IMR-90 (cell line): ENCODE measurements around the gene PTPRN2. TPM values are rescaled to one million over a fixed set of nuclear protein-coding genes. Genes with fewer than 3 reads are reported as not detected.

Source experiments
- ATAC-seq: fragments of 200-7000 bp; cut with Tn5 transposase; 2 replicates; pipeline ENCODE4 v1.9.1; 2020; ENCODE audit warnings: low read depth, mild to moderate bottlenecking, moderate library complexity
- BruUV-seq: library from RNA; stranded (reverse); fragments of 400-500 nt; replicated peaks from 2 replicates; lab custom pipeline; 2021; lab: Mats Ljungman, UMichigan
- CTCF ChIA-PET: fragments of 300-600 bp; formaldehyde crosslinking; extraction: SDS; loops from one replicate; lab custom pipeline; 2021; ENCODE audit warnings: antibody characterized with exemption; lab: Yijun Ruan, JAX
- POLR2A ChIA-PET: fragments of 300-600 bp; sonication (Branson Sonifier 250); formaldehyde crosslinking; loops from one replicate; lab custom pipeline; 2022; ENCODE audit warnings: antibody characterized with exemption; ENCODE audit not compliant: unreplicated experiment; lab: Charles Lee
- DNase-seq: peaks from one replicate; pipeline ENCODE4 v3.0.0; 2013
- H2AFZ ChIP-seq: replicated peaks from 2 replicates; pipeline ENCODE3; 2013; ENCODE audit warnings: low read length, mild to moderate bottlenecking; ENCODE audit not compliant: poor library complexity
- H2AK5ac ChIP-seq: 2 replicates; pipeline ENCODE4 v1.6.1; 2013; ENCODE audit warnings: low read depth, low read length, inconsistent platforms
- H2AK9ac ChIP-seq: replicated peaks from 2 replicates; pipeline ENCODE3; 2013; ENCODE audit warnings: mild to moderate bottlenecking, low read depth, low read length, moderate library complexity; ENCODE audit not compliant: poor library complexity
- H2BK120ac ChIP-seq: 2 replicates; pipeline ENCODE4 v1.6.1; 2013; ENCODE audit warnings: low read depth, low read length, inconsistent platforms
- H2BK15ac ChIP-seq: 3 replicates; pipeline ENCODE4 v1.6.1; 2013; ENCODE audit warnings: low read depth, low read length, inconsistent platforms
- H2BK20ac ChIP-seq: 2 replicates; pipeline ENCODE4 v1.6.1; 2013; ENCODE audit warnings: low read depth, mild to moderate bottlenecking, inconsistent platforms, low read length, moderate library complexity
- H2BK5ac ChIP-seq: 2 replicates; pipeline ENCODE4 v1.6.1; 2013; ENCODE audit warnings: mild to moderate bottlenecking, low read depth, low read length, inconsistent platforms; ENCODE audit not compliant: poor library complexity, severe bottlenecking
- H3K14ac ChIP-seq: replicated peaks from 2 replicates; pipeline ENCODE4 v1.6.1; 2013; ENCODE audit warnings: low read depth, low read length, inconsistent platforms
- H3K18ac ChIP-seq: 2 replicates; pipeline ENCODE4 v1.6.1; 2013; ENCODE audit warnings: low read depth, low read length, control low read depth
- H3K23ac ChIP-seq: 2 replicates; pipeline ENCODE4 v1.6.1; 2013; ENCODE audit warnings: low read depth, low read length, inconsistent platforms
- H3K27ac ChIP-seq: 2 replicates; pipeline ENCODE4 v1.5.1; 2013; ENCODE audit warnings: mild to moderate bottlenecking, control low read depth, low read length; ENCODE audit not compliant: insufficient read depth
- H3K27me3 ChIP-seq: 2 replicates; pipeline ENCODE4 v1.6.1; 2013; ENCODE audit warnings: low read length; ENCODE audit not compliant: control insufficient read depth, insufficient read depth
- H3K36me3 ChIP-seq: 2 replicates; pipeline ENCODE4 v1.6.1; 2013; ENCODE audit warnings: low read length, mixed read lengths; ENCODE audit not compliant: control insufficient read depth, insufficient read depth
- H3K4ac ChIP-seq: 2 replicates; pipeline ENCODE4 v1.6.1; 2013; ENCODE audit warnings: low read depth, low read length, inconsistent platforms
- H3K4me1 ChIP-seq: 2 replicates; pipeline ENCODE4 v1.6.1; 2013; ENCODE audit warnings: low read length, mixed read lengths; ENCODE audit not compliant: control insufficient read depth, insufficient read depth
- H3K4me2 ChIP-seq: 2 replicates; pipeline ENCODE4 v1.6.1; 2013; ENCODE audit warnings: low read depth, mild to moderate bottlenecking, control low read depth, low read length, moderate library complexity
- H3K4me3 ChIP-seq: 2 replicates; pipeline ENCODE4 v1.5.1; 2013; ENCODE audit warnings: low read depth, mild to moderate bottlenecking, control low read depth, low read length, moderate library complexity; ENCODE audit not compliant: insufficient read depth
- H3K56ac ChIP-seq: 2 replicates; pipeline ENCODE4 v1.6.1; 2013; ENCODE audit warnings: low read length, inconsistent platforms; ENCODE audit not compliant: insufficient read depth; ENCODE audit errors: extremely low read depth
- H3K79me1 ChIP-seq, 2 experiments: 2 replicates each; pipeline ENCODE4 v1.6.1; 2013; ENCODE audit warnings: low read length in 2 of 2, inconsistent platforms in 1 of 2, low read depth in 1 of 2
- H3K9ac ChIP-seq: 2 replicates; pipeline ENCODE4 v1.6.1; 2013; ENCODE audit warnings: low read depth, low read length, control low read depth
- H3K9me1 ChIP-seq: 2 replicates; pipeline ENCODE4 v1.6.1; 2013; ENCODE audit warnings: low read length, inconsistent platforms; ENCODE audit not compliant: insufficient read depth
- H3K9me3 ChIP-seq: 2 replicates; pipeline ENCODE4 v1.6.1; 2013; ENCODE audit warnings: low read length; ENCODE audit not compliant: control insufficient read depth, insufficient read depth
- H4K20me1 ChIP-seq: 2 replicates; pipeline ENCODE4 v1.6.1; 2013; ENCODE audit warnings: low read length, inconsistent platforms; ENCODE audit not compliant: insufficient read depth
- H4K5ac ChIP-seq: 2 replicates; pipeline ENCODE4 v1.6.1; 2013; ENCODE audit warnings: mild to moderate bottlenecking, low read depth, low read length, control low read depth
- H4K8ac ChIP-seq, 2 experiments: 2 replicates each; pipeline ENCODE4 v1.6.1; 2013; ENCODE audit warnings: low read depth in 2 of 2, low read length in 2 of 2, control low read depth in 1 of 2, inconsistent platforms in 1 of 2
- H4K91ac ChIP-seq: 2 replicates; pipeline ENCODE4 v1.6.1; 2013; ENCODE audit warnings: low read depth, low read length, inconsistent platforms; ENCODE audit not compliant: insufficient read depth
- BHLHE40 ChIP-seq: fragments of 150-350 bp; IDR thresholded peaks from 2 replicates; pipeline ENCODE4 v1.6.1; 2016; ENCODE audit warnings: mild to moderate bottlenecking, low read depth, low read length
- CHD1 ChIP-seq: IDR thresholded peaks from 2 replicates; pipeline ENCODE4 v1.6.1; 2012; ENCODE audit warnings: low read depth, low read length, improper control_type of control experiment
- CTCF ChIP-seq: conservative IDR thresholded peaks from 2 replicates; pipeline ENCODE4 v1.5.1; 2012; ENCODE audit warnings: mild to moderate bottlenecking, low read depth, low read length, improper control_type of control experiment
- ELK1 ChIP-seq: fragments of 150-350 bp; IDR thresholded peaks from 2 replicates; pipeline ENCODE4 v1.6.1; 2016; ENCODE audit warnings: low read depth, mild to moderate bottlenecking, low read length, moderate library complexity, borderline replicate concordance
- MXI1 ChIP-seq: IDR thresholded peaks from 2 replicates; pipeline ENCODE4 v1.6.1; 2012; ENCODE audit warnings: low read depth, mild to moderate bottlenecking, low read length, moderate library complexity, borderline replicate concordance
- NFE2L2 ChIP-seq: fragments of 150-350 bp; IDR thresholded peaks from 2 replicates; pipeline ENCODE4 v1.6.1; 2016; ENCODE audit warnings: low read depth, mild to moderate bottlenecking, low read length
- POLR2A ChIP-seq: IDR thresholded peaks from 2 replicates; pipeline ENCODE4 v1.6.1; 2012; ENCODE audit warnings: mild to moderate bottlenecking, low read depth, low read length
- RAD21 ChIP-seq: IDR thresholded peaks from 2 replicates; pipeline ENCODE4 v1.6.1; 2012; ENCODE audit warnings: low read length, improper control_type of control experiment
- RCOR1 ChIP-seq: IDR thresholded peaks from 2 replicates; pipeline ENCODE4 v1.6.1; 2012; ENCODE audit warnings: mild to moderate bottlenecking, low read length, improper control_type of control experiment; ENCODE audit not compliant: insufficient replicate concordance
- SMC3 ChIP-seq: fragments of 150-350 bp; IDR thresholded peaks from 2 replicates; pipeline ENCODE4 v1.6.1; 2016; ENCODE audit warnings: low read depth, mild to moderate bottlenecking, antibody characterized with exemption, low read length, moderate library complexity
- USF2 ChIP-seq: fragments of 150-350 bp; IDR thresholded peaks from 2 replicates; pipeline ENCODE4 v1.6.1; 2017; ENCODE audit warnings: mild to moderate bottlenecking, antibody characterized with exemption, low read length, low read depth
- WGBS, 2 experiments: methylation state at CpG; one replicate each; pipeline versions ENCODE4 v1.1.5 to v1.1.7; 2013; ENCODE audit warnings: missing lambda C conversion rate in 2 of 2; ENCODE audit not compliant: insufficient read length in 1 of 2; ENCODE audit errors: extremely low coverage in 2 of 2; 5-methylcytosine and 5-hydroxymethylcytosine counted together
- dilution Hi-C: fragments of 300-500 bp; cut with HindIII; formaldehyde crosslinking; loops from one replicate; pipeline ENCODE4 v1.14.3; 2018; ENCODE audit warnings: low sequenced_read_pairs; ENCODE audit not compliant: unreplicated experiment
- in situ Hi-C: fragments of 300-500 bp; cut with MboI; formaldehyde crosslinking; loops from 3 replicates; pipeline ENCODE4 v1.14.3; 2019; ENCODE audit warnings: low sequenced_read_pairs, inconsistent platforms, mixed read lengths
- intact Hi-C: fragments of 100-400 bp; cut with micrococcal nuclease; formaldehyde crosslinking; loops from 2 replicates; pipeline ENCODE4 v1.10.0; 2022
- polyA plus RNA-seq, 3 experiments: library from polyadenylated mRNA; depleted of rRNA; stranded (reverse); fragments of >200 nt; gene quantifications; 2 replicates each; pipeline ENCODE4 v1.2.3, GENCODE V29; 2012; ENCODE audit warnings: low replicate concordance in 1 of 3
- total RNA-seq: library from RNA; depleted of rRNA; stranded (reverse); fragments of >200 nt; gene quantifications from 2 replicates; pipeline ENCODE4 v1.2.3, GENCODE V29; 2012

PTPRN2 gene
- total and polyA plus RNA-seq, 2 of the 4 experiments (the other 2 are of a cell fraction): 0.03 TPM; not detected in 1

GRCh38 chr7:158588085-158588877 is 658 bp upstream of the PTPRN2 start (continued):
- no peak for TF ChIP-seq RAD21

GRCh38 chr7:158586499-158587161 is 993 bp downstream of the PTPRN2 start:
- Histone ChIP-seq H3K9me1 (no peaks in the 10 kb centered on the region), H2AK9ac (no peak overlapping the region), H3K14ac (no peak overlapping the region), H3K36me3 (no peaks in the 10 kb centered on the region), H3K27me3 (peaks cover 34% of the 10 kb centered on the region), H3K9ac (no peak overlapping the region), H3K9me3 (no peaks in the 10 kb centered on the region), H3K18ac (no peak overlapping the region), H2BK20ac (no peak overlapping the region), H3K79me1 (no peaks in the 10 kb centered on the region), H2BK5ac (no peak overlapping the region), H3K4me3 (no peak overlapping the region), H3K23ac (no peak overlapping the region), H4K8ac (no peak overlapping the region), H3K4me2 (no peak overlapping the region; the same call in 1 of the 2 replicates), H3K4me1 (no peaks in the 10 kb centered on the region; the same call in 1 of the 2 replicates), H4K91ac (no peak overlapping the region), H2BK15ac (no peak overlapping the region), H3K56ac (no peak overlapping the region), H4K20me1 (no peaks in the 10 kb centered on the region), H3K4ac (no peak overlapping the region), H2AFZ (no peak overlapping the region), H3K27ac (no peak overlapping the region), H2AK5ac (no peak overlapping the region), H4K5ac (no peak overlapping the region), H2BK120ac (no peak overlapping the region)
- CTCF ChIA-PET: no interaction called here
- in situ Hi-C loops (no loop called here), dilution Hi-C loops (no loop called here), intact Hi-C loops (no loop called here)
- DNase-seq: no peak
- POLR2A ChIA-PET: no interaction called here
- BruUV-seq: no TSS peak
- ATAC-seq: no peak
- 0% methylated on average over 1 of the region's 63 CpGs; no CpG with 5 or more reads in 1 of the 2 experiments for WGBS, 2 experiments
- TF ChIP-seq ELK1 (no peak), USF2 (no peak), NFE2L2 (no peak), POLR2A (no peak), RAD21 (no peak), CTCF (no peak), MXI1 (no peak), SMC3 (no peak), BHLHE40 (no peak), CHD1 (no peak), RCOR1 (no peak)
